ENCODE results near the gene GYS2.
"Not testable (repeated sequence)": the region's sequence is repeated elsewhere in the genome, so short reads cannot be mapped to it uniquely, and the experiment has no call there.

Gene GYS2

DNA sequence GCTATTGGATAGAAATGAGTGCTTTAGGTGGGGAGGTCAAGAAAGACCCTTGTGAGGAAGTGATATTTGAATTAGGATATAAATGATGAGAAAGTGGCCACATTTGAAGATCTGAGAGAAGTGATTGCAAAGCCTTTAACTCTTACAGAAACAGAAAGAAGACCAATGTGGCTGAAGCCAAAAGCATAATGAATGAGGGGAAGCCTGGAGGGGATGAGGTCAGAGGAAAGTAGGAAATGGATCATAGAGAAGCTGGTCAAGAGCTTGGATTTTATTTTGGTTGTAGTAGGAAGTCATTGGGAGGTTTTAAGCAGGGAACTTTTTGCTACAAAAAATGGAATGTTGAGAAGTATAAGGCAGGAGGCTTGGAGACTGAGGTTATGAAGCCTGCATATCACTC lies 3.5 kb upstream of the GYS2 start:
- DNase-seq (ENCODE audit: insufficient read length, low spot score) (no peak), FAIRE-seq (no peak)
- TF ChIP-seq POLR2A (IDR thresholded peaks at IDR 0.05; ENCODE audit: low read depth, low read length), result no peak
- TF ChIP-seq POU2F2 (IDR thresholded peaks at IDR 0.05; ENCODE audit: low read depth, low read length), result no peak

DNA sequence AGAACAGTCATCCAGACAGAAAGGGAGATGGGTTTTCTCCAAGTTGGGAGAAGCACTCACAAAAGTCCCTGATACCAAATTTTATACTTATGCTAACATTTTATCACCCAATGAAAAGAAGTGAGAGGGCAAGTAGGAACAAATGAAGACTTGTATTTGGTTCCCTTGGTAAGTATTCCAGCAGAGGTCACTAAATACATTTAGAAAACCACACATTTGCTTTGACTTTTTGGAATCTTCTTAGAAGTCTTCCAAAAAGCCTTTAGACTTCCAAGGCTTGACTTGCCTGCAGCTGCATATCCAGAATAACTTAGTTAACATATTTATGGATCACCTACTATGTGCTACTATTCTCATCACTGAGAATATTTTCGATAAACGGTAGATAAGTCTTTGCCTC lies 3.1 kb upstream of the GYS2 start:
- TF ChIP-seq PAX5 (IDR thresholded peaks at IDR 0.05; ENCODE audit: insufficient read depth, low read length, severe bottlenecking), result no peak
- no peak for TF ChIP-seq POU2F2 (IDR thresholded peaks at IDR 0.05; ENCODE audit: low read depth, low read length)
- no peak for TF ChIP-seq POLR2A (IDR thresholded peaks at IDR 0.05; ENCODE audit: low read depth, low read length)
- TF ChIP-seq TAF1 (IDR thresholded peaks at IDR 0.05; ENCODE audit: low read depth, low read length), result no peak
- DNase-seq (ENCODE audit: insufficient read length, low spot score) (no peak), FAIRE-seq (no peak)

DNA sequence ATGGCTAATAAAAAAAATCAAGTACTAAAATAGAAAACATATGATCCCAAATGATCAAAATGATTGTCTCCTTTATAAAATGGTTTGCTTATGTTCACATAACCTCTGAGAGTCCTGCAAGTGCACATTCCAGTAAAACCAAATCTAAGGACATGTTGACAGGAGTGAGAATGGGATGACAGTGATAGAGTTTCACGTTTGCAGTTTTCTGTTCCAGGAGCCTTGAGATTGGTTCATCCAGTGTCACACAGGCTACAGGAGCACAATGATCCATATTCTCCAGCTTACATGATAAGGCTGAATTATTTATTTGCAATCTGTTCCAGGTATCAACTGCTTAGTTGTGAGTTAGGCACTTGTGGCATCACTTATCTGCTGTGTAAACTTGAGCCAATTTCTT lies 1.5 kb upstream of the GYS2 start:
- TF ChIP-seq TAF1 (IDR thresholded peaks at IDR 0.05; ENCODE audit: low read depth, low read length) (no peak), PAX5 (IDR thresholded peaks at IDR 0.05; ENCODE audit: insufficient read depth, low read length, severe bottlenecking) (no peak), POU2F2 (IDR thresholded peaks at IDR 0.05; ENCODE audit: low read depth, low read length) (no peak)
- no peak for FAIRE-seq
- no peak for DNase-seq (ENCODE audit: insufficient read length, low spot score)

DNA sequence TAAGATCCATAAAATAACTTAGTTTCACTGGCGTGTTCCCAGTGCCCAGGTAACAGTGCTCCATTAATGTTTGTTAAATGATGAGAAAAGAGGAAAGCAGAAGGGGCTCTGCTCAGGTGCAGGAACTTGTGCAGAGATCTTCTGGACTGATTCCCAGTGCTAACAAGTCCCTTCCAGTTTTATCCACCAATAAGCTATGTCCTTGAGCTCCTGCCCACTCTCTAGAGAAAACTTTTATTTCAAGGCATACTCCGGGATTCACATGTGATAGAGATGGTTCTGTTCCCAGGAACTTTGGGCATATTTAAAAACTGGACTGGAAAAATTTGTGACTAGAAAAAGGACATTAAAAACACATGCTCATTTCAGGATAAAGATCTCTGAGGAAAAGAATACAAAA lies 1.9 kb downstream of the GYS2 start:
- TF ChIP-seq POLR2AphosphoS5 (IDR thresholded peaks at IDR 0.05; ENCODE audit: low read depth, low read length), result no peak
- no peak for TF ChIP-seq PAX5 (IDR thresholded peaks at IDR 0.05; ENCODE audit: insufficient read depth, low read length, severe bottlenecking)
- no peak for TF ChIP-seq SPI1 (IDR thresholded peaks at IDR 0.05; ENCODE audit: low read depth, low read length)
- TF ChIP-seq POLR2A (IDR thresholded peaks at IDR 0.05; ENCODE audit: low read depth, low read length), result no peak
- TF ChIP-seq POU2F2 (IDR thresholded peaks at IDR 0.05; ENCODE audit: low read depth, low read length), result no peak
- no peak for TF ChIP-seq TAF1 (IDR thresholded peaks at IDR 0.05; ENCODE audit: low read depth, low read length)
- FAIRE-seq, result no peak

DNA sequence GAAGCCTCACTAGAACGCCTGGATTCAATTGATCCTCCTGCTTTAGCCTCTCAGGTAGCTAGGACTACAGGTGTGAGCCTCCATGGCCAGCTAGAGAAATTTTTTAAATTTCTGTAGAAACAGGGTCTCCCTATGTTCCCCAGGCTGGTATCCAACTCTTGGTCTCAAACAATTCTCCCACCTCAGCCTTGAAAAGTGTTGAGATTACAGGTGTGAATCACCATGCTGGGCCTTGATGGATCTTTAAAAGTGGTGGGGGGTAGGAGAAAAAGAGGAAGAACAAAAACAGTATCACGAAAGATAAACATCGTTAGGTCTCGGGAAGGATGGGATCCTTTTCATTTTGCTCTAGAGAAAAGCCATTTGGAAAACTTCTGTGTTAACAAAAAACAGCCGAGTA lies 4.5 kb downstream of the GYS2 start:
- FAIRE-seq (no peak), DNase-seq (ENCODE audit: insufficient read length, low spot score) (no peak)
- no peak for TF ChIP-seq PAX5 (IDR thresholded peaks at IDR 0.05; ENCODE audit: insufficient read depth, low read length, severe bottlenecking)
- no peak for TF ChIP-seq POLR2A (IDR thresholded peaks at IDR 0.05; ENCODE audit: low read depth, low read length)

More for the DNA sequence above, 1.9 kb downstream of the GYS2 start:
- DNase-seq (ENCODE audit: insufficient read length, low spot score), result no peak

DNA sequence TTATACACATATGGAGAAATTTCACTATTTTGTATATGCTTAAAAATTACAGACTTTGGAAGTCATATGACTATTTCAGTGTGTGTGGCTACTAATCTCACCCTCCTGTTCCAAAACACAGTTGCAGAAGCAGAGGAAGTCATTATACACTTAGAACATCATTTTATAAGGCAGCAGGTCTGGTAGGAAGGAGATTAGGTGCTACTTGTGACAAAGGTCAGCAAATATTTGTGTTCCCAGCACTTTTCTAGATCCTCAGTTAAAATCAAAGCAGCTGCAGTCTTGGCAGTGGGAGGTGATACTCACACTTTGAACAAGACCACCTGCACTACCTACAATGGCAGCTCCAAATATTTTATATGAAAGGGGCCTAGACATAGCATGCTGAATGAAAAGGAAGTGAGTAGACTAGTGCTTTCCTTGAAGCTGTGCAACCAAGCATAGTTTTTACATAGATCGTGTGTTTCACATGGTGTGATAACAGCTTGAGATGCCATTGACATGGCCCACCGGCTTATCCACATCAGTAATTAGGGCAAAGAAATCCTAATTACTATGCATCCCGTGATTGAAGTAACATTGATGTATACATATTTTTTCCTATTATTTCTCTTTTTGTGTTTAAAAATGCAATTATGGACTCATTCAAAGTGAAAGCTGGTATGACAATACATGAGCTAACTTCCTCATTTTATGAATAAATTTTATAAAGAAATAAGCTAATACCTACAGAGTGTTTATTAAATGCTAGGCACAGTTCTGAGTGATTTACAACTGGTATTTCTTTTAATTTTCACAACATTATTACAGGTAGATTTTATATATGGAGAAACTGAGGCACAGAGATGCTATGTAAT lies 5.3 kb downstream of the GYS2 start:
- DNase-seq (ENCODE audit: insufficient read length, low spot score) (no peak), FAIRE-seq (no peak)
- TF ChIP-seq POLR2A (IDR thresholded peaks at IDR 0.05; ENCODE audit: low read depth, low read length), result no peak
- peak; percentile 74 for TF ChIP-seq SPI1 (IDR thresholded peaks at IDR 0.05; ENCODE audit: low read depth, low read length)
- TF ChIP-seq POLR2AphosphoS5 (IDR thresholded peaks at IDR 0.05; ENCODE audit: low read depth, low read length), result no peak
- peak; percentile 46 for TF ChIP-seq PAX5 (IDR thresholded peaks at IDR 0.05; ENCODE audit: insufficient read depth, low read length, severe bottlenecking)
- no peak for TF ChIP-seq POU2F2 (IDR thresholded peaks at IDR 0.05; ENCODE audit: low read depth, low read length)
- no peak for TF ChIP-seq TAF1 (IDR thresholded peaks at IDR 0.05; ENCODE audit: low read depth, low read length)

DNA sequence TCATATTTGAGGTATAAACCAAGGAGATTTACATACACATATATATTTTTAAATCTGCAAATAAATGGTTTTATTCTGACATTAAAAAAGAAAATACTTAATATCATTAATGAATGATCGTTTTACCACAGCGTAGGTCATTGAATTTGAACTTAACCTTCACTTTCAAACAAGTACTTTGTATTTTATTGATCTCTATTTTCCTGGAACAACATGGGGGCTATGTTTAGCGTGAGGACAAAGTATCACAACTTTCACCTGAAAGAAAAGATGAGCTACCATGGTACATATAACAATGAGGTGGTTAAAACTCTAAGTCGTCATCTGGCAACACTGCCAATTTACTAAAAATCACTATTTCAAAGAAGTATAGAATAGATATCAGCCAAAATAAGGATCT lies 6.0 kb downstream of the GYS2 start:
- TF ChIP-seq SPI1 (IDR thresholded peaks at IDR 0.05; ENCODE audit: low read depth, low read length) (no peak), POLR2AphosphoS5 (IDR thresholded peaks at IDR 0.05; ENCODE audit: low read depth, low read length) (no peak), PAX5 (IDR thresholded peaks at IDR 0.05; ENCODE audit: insufficient read depth, low read length, severe bottlenecking) (no peak), TAF1 (IDR thresholded peaks at IDR 0.05; ENCODE audit: low read depth, low read length) (no peak), POU2F2 (IDR thresholded peaks at IDR 0.05; ENCODE audit: low read depth, low read length) (no peak), POLR2A (IDR thresholded peaks at IDR 0.05; ENCODE audit: low read depth, low read length) (no peak)
- FAIRE-seq (no peak), DNase-seq (ENCODE audit: insufficient read length, low spot score) (no peak)

DNA sequence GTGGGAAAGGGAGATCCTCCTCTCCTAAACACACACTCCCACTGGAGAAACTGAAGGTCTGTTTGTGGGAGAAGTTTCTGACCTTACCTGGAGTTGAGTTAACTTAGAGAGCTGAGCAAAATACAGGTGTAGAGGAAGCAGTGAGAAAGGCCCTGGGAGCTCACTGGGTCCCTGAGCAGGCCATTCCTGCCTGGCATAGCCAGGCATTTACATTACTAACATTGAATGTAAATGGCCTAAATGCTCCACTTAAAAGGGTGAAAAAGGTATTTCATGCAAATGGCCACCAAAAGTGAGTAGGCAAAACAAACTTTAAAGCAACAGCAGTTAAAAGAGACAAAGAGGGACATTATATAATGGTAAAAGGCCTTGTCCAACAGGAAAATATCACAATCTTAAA lies 9.3 kb downstream of the GYS2 start:
- not testable (repeated sequence) for FAIRE-seq; DNase-seq (ENCODE audit: insufficient read length, low spot score)

DNA sequence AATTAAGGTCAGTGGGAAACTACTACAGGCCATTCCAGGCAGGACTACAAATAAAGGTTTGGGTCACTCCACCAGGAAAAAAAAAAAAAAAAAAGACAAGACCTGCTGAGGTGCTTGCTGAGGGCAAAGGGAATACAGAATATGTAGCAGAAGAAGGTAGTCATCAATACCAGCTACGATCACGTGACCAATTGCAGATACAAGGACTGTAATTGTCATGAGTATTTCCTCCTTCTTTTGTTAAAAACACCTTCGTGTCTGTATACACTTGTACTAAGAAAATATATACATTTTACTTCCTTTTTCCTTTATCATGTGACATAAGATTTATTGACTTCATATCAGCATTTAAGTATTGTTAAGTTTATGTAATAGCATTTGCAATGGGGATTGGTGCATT lies 19.2 kb downstream of the GYS2 start:
- FAIRE-seq (no peak), DNase-seq (ENCODE audit: insufficient read length, low spot score) (no peak)
- TF ChIP-seq SPI1 (IDR thresholded peaks at IDR 0.05; ENCODE audit: low read depth, low read length), result no peak
- TF ChIP-seq POU2F2 (IDR thresholded peaks at IDR 0.05; ENCODE audit: low read depth, low read length), result no peak
- TF ChIP-seq POLR2A (IDR thresholded peaks at IDR 0.05; ENCODE audit: low read depth, low read length), result no peak
- no peak for TF ChIP-seq PAX5 (IDR thresholded peaks at IDR 0.05; ENCODE audit: insufficient read depth, low read length, severe bottlenecking)
- TF ChIP-seq POLR2AphosphoS5 (IDR thresholded peaks at IDR 0.05; ENCODE audit: low read depth, low read length), result no peak
- no peak for TF ChIP-seq TAF1 (IDR thresholded peaks at IDR 0.05; ENCODE audit: low read depth, low read length)

DNA sequence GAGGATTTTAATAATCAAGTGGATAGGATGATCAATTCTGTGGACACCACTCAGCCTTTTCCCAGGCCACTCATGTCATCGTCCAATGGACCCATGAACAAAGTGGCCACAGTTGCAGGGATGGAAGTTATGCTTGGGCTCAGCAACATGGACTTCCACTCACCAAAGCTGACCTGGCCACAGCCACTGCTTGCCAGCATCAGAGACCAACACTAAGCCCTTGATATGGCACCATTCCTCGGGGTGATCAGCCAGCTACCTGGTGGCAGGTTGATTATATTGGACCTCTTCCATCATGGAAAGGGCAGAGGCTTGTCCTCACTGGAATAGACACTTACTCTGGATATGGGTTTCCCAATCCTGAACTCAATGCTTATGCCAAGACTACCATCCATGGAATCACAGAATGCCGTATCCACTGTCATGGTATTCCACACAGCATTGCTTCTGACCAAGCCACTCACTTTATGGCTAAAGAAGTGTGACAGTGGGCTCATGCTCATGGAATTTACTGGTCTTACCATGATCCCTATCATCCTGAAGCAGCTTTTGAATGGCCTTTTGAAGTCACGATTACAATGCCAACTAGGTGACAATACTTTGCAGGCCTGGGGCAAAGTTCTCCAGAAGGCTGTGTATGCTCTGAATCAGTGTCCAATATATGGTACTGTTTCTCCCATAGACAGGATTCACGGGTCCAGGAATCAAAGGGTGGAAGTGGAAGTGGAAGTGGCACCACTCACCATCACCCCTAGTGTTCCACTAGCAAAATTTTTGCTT lies 20.1 kb downstream of the GYS2 start:
- FAIRE-seq, result peak; percentile 5
- DNase-seq (ENCODE audit: insufficient read length, low spot score), result not testable (repeated sequence)

DNA sequence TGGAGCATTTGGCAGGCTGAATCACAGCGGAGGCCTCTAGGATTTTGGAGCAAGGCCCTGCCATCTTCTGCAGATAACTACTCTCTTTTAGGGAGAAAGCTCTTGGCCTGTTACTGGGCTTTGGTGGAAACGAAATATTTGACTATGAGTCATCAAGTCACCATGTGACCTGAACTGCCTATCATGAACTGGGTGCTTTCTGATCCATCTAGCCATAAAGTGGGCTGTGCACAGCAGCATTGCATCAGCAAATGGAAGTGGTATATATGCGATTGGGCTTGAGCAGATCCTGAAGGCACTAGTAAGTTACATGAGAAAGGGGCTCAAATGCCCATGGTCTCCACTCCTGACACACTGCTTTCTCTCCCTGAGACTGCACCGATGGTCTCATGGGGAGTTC lies 21.1 kb downstream of the GYS2 start:
- TF ChIP-seq POLR2A (IDR thresholded peaks at IDR 0.05; ENCODE audit: low read depth, low read length), result no peak
- no peak for TF ChIP-seq SPI1 (IDR thresholded peaks at IDR 0.05; ENCODE audit: low read depth, low read length)
- TF ChIP-seq TAF1 (IDR thresholded peaks at IDR 0.05; ENCODE audit: low read depth, low read length), result no peak
- FAIRE-seq (no peak), DNase-seq (ENCODE audit: insufficient read length, low spot score) (no peak)

Data from GM12891 (cell line).